K562 (cell line): ENCODE measurements around the gene SYT10. TPM values are rescaled to one million over a fixed set of nuclear protein-coding genes. Genes with fewer than 3 reads are reported as not detected.

Source experiments
- CCAR2 ChIP-seq: fragments of 200-400 bp; formaldehyde crosslinking; IDR thresholded peaks from 2 replicates; pipeline ENCODE4 v1.6.1; 2017; ENCODE audit warnings: mild to moderate bottlenecking, low read depth, low read length
- CHCHD3 ChIP-seq: fragments of 250-450 bp; sonication (Bioruptor Pico); IDR thresholded peaks from 2 replicates; pipeline ENCODE4 v2.1.2; 2022; ENCODE audit warnings: mild to moderate bottlenecking
- CSDE1 ChIP-seq, 2 experiments: fragments of 450-650 bp; IDR thresholded peaks; 2 replicates each; pipeline ENCODE4 v1.6.1; 2016; ENCODE audit warnings: mild to moderate bottlenecking in 1 of 2
- ELF2 ChIP-seq: fragments of 250-450 bp; sonication (Bioruptor Pico); IDR thresholded peaks from 2 replicates; pipeline ENCODE4 v1.5.0; 2021; ENCODE audit warnings: mild to moderate bottlenecking
- ESRRA ChIP-seq: fragments of 450-650 bp; IDR thresholded peaks from 2 replicates; pipeline ENCODE4 v1.6.1; 2014; ENCODE audit warnings: low read depth, mild to moderate bottlenecking, moderate library complexity, borderline replicate concordance
- HNRNPL ChIP-seq: fragments of 200-400 bp; formaldehyde crosslinking; IDR thresholded peaks from 2 replicates; pipeline ENCODE4 v1.6.1; 2017; ENCODE audit warnings: low read depth, mild to moderate bottlenecking, low read length
- ILF3 ChIP-seq: fragments of 450-650 bp; IDR thresholded peaks from 2 replicates; pipeline ENCODE4 v1.6.1; 2018; ENCODE audit warnings: antibody characterized with exemption, mild to moderate bottlenecking, moderate library complexity, borderline replicate concordance
- JUNB ChIP-seq: fragments of 450-650 bp; formaldehyde crosslinking; conservative IDR thresholded peaks from 2 replicates; pipeline ENCODE4 v1.4.0; 2020; ENCODE audit warnings: mild to moderate bottlenecking
- PHF21A ChIP-seq: fragments of 450-650 bp; IDR thresholded peaks from 2 replicates; pipeline ENCODE4 v1.6.1; 2017; ENCODE audit warnings: low read depth, borderline replicate concordance
- RBM17 ChIP-seq: fragments of 200-400 bp; formaldehyde crosslinking; IDR thresholded peaks from 2 replicates; pipeline ENCODE4 v1.6.1; 2017; ENCODE audit warnings: low read depth, mild to moderate bottlenecking, low read length, borderline replicate concordance
- RFX1 ChIP-seq: fragments of 450-650 bp; IDR thresholded peaks from 2 replicates; pipeline ENCODE4 v1.6.1; 2016; ENCODE audit warnings: mild to moderate bottlenecking, moderate library complexity
- SIN3A ChIP-seq, 2 experiments: fragments of 150-350 bp in 1 of 2; IDR thresholded peaks; 2 replicates each; pipeline ENCODE4 v1.6.1; 2011 to 2016; ENCODE audit warnings: borderline replicate concordance in 2 of 2, low read depth in 2 of 2, low read length in 2 of 2, mild to moderate bottlenecking in 2 of 2, moderate library complexity in 2 of 2; ENCODE audit not compliant: control insufficient read depth in 1 of 2
- STAT5A ChIP-seq: IDR thresholded peaks from 2 replicates; pipeline ENCODE4 v1.6.1; 2012; ENCODE audit warnings: low read length, inconsistent platforms, borderline replicate concordance
- TARDBP ChIP-seq: fragments of 450-650 bp; IDR thresholded peaks from 2 replicates; pipeline ENCODE4 v1.6.1; 2016
- TCF15 ChIP-seq: fragments of 250-450 bp; sonication (Bioruptor Pico); IDR thresholded peaks from 2 replicates; pipeline ENCODE4 v1.8.0; 2022; ENCODE audit warnings: moderate library complexity, mild to moderate bottlenecking, inconsistent platforms
- ZBTB12 ChIP-seq: fragments of 250-450 bp; sonication (Bioruptor Pico); IDR thresholded peaks from 2 replicates; pipeline ENCODE4 v1.4.0; 2020
- ZNF133 ChIP-seq: fragments of 250-450 bp; sonication (Bioruptor Pico); IDR thresholded peaks from 2 replicates; pipeline ENCODE4 v1.4.0; 2020; ENCODE audit warnings: mild to moderate bottlenecking
- ZNF445 ChIP-seq: fragments of 250-450 bp; sonication (Bioruptor Pico); IDR thresholded peaks from 2 replicates; pipeline ENCODE4 v1.4.0; 2020; ENCODE audit warnings: low read depth, mild to moderate bottlenecking, moderate library complexity
- ZNF740 ChIP-seq, 3 experiments: fragments of 200-800 bp in 1 of 3; sonication (Bioruptor generic) in 1 of 3; sonication (generic) in 1 of 3; formaldehyde crosslinking in 1 of 3; IDR thresholded peaks; 2 replicates each; pipeline versions ENCODE4 v1.6.1 to v1.8.0; 2016 to 2022; ENCODE audit warnings: mild to moderate bottlenecking in 2 of 3, missing compliant biosample characterization in 2 of 3, missing genetic modification characterization in 2 of 3, missing genetic modification reagents in 1 of 3
- polyA plus RNA-seq, 8 experiments: library from polyadenylated mRNA; depleted of rRNA in 4 of 8; stranded (reverse) in 5 of 8; unstranded in 3 of 8; fragments of >200 nt; fragmentation: Nextera tagmentation in 2 of 8; fragmentation: Illumina TruSeq in 1 of 8; extraction: Ambion mirVana in 2 of 8; extraction: Trizol in 1 of 8; gene quantifications; 2 replicates each; pipeline versions ENCODE4 v1.2.1 to v1.2.3, GENCODE V29; 2011 to 2014; ENCODE audit warnings: inconsistent platforms in 1 of 8, missing spikeins in 1 of 8
- total RNA-seq, 7 experiments: library from RNA; depleted of rRNA in 6 of 7; stranded (reverse); fragments of >200 nt in 6 of 7; fragmentation: Illumina TruSeq in 2 of 7; extraction: Trizol in 2 of 7; gene quantifications; 2 replicates each; pipeline versions ENCODE4 v1.2.1 to v1.2.3, GENCODE V29; 2011 to 2021; ENCODE audit warnings: low replicate concordance in 1 of 7
- TF ChIP-seq, protein P1 (sequence below), 2 experiments: IDR thresholded peaks; 2 replicates each; pipeline ENCODE4 v1.6.1; 2011; ENCODE audit warnings: borderline replicate concordance in 1 of 2, control low read depth in 1 of 2, low read depth in 1 of 2, low read length in 1 of 2, mild to moderate bottlenecking in 1 of 2, mixed read lengths in 1 of 2, moderate library complexity in 1 of 2; ENCODE audit not compliant: insufficient read depth in 1 of 2, insufficient read length in 1 of 2, poor library complexity in 1 of 2, severe bottlenecking in 1 of 2; ENCODE audit errors: extremely low read depth in 1 of 2

Gene SYT10
- total and polyA plus RNA-seq, 9 of the 15 experiments (the other 6 are each of a cell fraction or from before 2014, with no cell fraction given): 0.27 to 6.2 (median 2.5) TPM

DNA sequence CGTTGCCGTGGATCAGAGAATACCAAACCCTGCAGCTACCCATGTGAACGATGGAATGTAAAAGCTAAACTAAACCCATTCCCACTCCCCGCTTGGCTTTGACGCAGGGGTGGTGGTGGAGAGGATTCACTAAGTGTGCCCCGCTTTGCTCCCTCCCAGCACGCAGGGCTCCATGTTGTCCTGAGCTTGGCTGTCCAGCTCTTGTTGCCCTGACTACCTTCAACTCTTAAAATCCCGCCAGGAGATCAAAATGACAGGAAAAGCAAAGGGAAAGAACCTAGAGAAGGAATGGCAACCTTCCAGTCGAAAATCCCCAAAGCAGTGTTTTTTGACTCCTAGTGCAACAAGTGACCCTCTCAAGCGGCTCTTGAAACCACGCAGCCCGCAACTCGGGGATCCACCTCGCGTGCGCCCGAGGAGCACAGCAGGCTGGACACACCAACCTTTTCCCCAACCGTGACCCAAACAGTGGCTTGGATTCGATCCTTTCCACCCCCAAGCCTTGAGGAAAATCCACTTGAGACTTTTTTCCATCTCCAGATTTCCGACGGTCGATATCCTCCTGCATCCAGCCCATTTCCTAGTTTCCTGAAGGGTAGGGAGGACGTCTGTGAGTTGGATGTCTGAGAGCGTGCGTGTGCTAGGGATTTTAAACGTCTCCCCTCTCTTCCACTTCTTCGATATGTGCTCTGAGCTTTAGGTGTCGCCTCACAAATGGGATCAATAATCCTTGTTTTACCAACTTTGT lies 1.4 kb downstream of the SYT10 start (continued):
- TF ChIP-seq, protein P1, sequence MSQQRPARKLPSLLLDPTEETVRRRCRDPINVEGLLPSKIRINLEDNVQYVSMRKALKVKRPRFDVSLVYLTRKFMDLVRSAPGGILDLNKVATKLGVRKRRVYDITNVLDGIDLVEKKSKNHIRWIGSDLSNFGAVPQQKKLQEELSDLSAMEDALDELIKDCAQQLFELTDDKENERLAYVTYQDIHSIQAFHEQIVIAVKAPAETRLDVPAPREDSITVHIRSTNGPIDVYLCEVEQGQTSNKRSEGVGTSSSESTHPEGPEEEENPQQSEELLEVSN (IDR thresholded peaks at IDR 0.05; ENCODE audit: borderline replicate concordance in 1 of 2, extremely low read depth in 1 of 2, insufficient read depth in 1 of 2, insufficient read length in 1 of 2, low read depth in 1 of 2, low read length in 1 of 2, poor library complexity in 1 of 2, severe bottlenecking in 1 of 2): peak; percentile 30 to 40
- TF ChIP-seq CCAR2 (no peak), ZBTB12 (CRISPR knock-in tag) (no peak), STAT5A (no peak), CHCHD3 (CRISPR knock-in tag) (no peak), RBM17 (no peak), CSDE1 (IDR thresholded peaks at IDR 0.05) (no peak), ELF2 (CRISPR knock-in tag) (no peak), ILF3 (no peak), ESRRA (no peak), HNRNPL (no peak), TCF15 (no peak), PHF21A (no peak), RFX1 (peak; percentile 65), JUNB (no peak), TARDBP (no peak), ZNF445 (CRISPR knock-in tag) (no peak), SIN3A (IDR thresholded peaks at IDR 0.05; ENCODE audit: borderline replicate concordance in 2 of 2, control insufficient read depth in 1 of 2, low read depth in 2 of 2, low read length in 2 of 2) (0 out of 4 replicates have a peak, but pooled peaks of 1 of the 2 experiments have one; percentile 31), ZNF740 (CRISPR knock-in tag; IDR thresholded peaks at IDR 0.05) (no peak), ZNF740 (tag; IDR thresholded peaks at IDR 0.05) (no peak), ZNF133 (no peak)
